NB4 (cell line): ENCODE measurements around the gene PPP1R9A.

Source experiments
- POLR2A ChIP-seq: IDR thresholded peaks from 2 replicates; pipeline ENCODE4 v1.6.1; 2011; ENCODE audit warnings: mild to moderate bottlenecking; ENCODE audit not compliant: insufficient read length; ENCODE audit errors: extremely low read depth
- TF ChIP-seq, protein P1 (sequence below): IDR thresholded peaks from one replicate; pipeline ENCODE4 v1.5.1; 2012; ENCODE audit warnings: low read depth, low read length

- no peak for TF ChIP-seq POLR2A
- TF ChIP-seq, protein P1, sequence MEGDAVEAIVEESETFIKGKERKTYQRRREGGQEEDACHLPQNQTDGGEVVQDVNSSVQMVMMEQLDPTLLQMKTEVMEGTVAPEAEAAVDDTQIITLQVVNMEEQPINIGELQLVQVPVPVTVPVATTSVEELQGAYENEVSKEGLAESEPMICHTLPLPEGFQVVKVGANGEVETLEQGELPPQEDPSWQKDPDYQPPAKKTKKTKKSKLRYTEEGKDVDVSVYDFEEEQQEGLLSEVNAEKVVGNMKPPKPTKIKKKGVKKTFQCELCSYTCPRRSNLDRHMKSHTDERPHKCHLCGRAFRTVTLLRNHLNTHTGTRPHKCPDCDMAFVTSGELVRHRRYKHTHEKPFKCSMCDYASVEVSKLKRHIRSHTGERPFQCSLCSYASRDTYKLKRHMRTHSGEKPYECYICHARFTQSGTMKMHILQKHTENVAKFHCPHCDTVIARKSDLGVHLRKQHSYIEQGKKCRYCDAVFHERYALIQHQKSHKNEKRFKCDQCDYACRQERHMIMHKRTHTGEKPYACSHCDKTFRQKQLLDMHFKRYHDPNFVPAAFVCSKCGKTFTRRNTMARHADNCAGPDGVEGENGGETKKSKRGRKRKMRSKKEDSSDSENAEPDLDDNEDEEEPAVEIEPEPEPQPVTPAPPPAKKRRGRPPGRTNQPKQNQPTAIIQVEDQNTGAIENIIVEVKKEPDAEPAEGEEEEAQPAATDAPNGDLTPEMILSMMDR = no peak
These were observed 138.0 kb downstream of the PPP1R9A start for GRCh38 chr7:95045236-95045923.
